BJ (cell line): ENCODE results near the gene ARL11. TPM values are rescaled to one million over a fixed set of nuclear protein-coding genes. Genes with fewer than 3 reads are reported as not detected.

Source experiments
- polyA plus RNA-seq: library from polyadenylated mRNA; depleted of rRNA; stranded (reverse); fragments of >200 nt; gene quantifications from 2 replicates; pipeline ENCODE4 v1.2.3, GENCODE V29; 2011; rRNA removed

Gene ARL11
- polyA plus RNA-seq, 1 experiment = not detected

Other genes with a start within 250 kb of the ARL11 start
- 6.5 and 9.4 TPM in 2 replicates for gene CAB39L, start 184.4 kb upstream of the ARL11 start, polyA plus RNA-seq
- 2.3 and 4.9 TPM in 2 replicates for gene SETDB2, start 184.2 kb upstream of the ARL11 start, polyA plus RNA-seq
- 18.7 and 28.8 TPM in 2 replicates for gene PHF11, start 132.6 kb upstream of the ARL11 start, polyA plus RNA-seq
- 8.0 and 11.6 TPM in 2 replicates for gene RCBTB1, start 42.9 kb upstream of the ARL11 start, polyA plus RNA-seq
- 43.3 and 52.2 TPM in 2 replicates for gene EBPL, start 63.0 kb downstream of the ARL11 start, polyA plus RNA-seq
- gene KPNA3, start 164.2 kb downstream of the ARL11 start, polyA plus RNA-seq = 14.9 and 28.1 TPM in 2 replicates